ENCODE measurements around the gene SMYD3.

SMYD3 gene

DNA sequence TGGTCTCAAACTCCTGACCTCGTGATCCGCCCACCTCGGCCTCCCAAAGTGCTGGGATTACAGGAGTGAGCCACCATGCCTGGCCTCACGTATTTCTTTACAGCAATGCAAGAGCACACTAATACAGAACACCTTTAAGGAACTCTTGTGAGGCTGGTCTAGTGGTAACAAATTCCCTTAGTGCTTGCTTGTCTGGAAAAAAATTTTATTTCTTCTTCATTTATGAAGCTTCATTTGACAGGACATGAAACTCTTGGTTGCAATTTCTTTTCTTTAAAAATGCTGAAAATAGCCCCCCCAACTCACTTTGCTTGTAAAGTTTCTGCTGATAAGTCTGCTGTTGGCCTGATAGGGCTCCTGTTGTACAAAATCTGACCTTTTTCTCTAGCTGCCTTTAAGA is 248.8 kb downstream of the SMYD3 start:
- Histone ChIP-seq H3K4me2 (ENCODE audit: low read depth, low read length, poor library complexity, severe bottlenecking) (no peak overlapping the region), H2AFZ (ENCODE audit: low read length) (no peak overlapping the region), H3K36me3 (ENCODE audit: insufficient read depth, low read length) (no peaks in the 10 kb centered on the region), H3K27me3 (ENCODE audit: insufficient read depth, low read length, poor library complexity, severe bottlenecking) (no peaks in the 10 kb centered on the region), H3K4me1 (ENCODE audit: insufficient read depth, low read length, poor library complexity, severe bottlenecking) (peaks cover 12% of the 10 kb centered on the region), H3K9me2 (replicated peaks; ENCODE audit: low read depth, low read length) (no peaks in the 10 kb centered on the region), H3K9me3 (ENCODE audit: insufficient read depth, low read depth, low read length) (peaks cover 5% of the 10 kb centered on the region; the same call in 1 of the 2 replicates), H3K9ac (ENCODE audit: low read depth, low read length, poor library complexity, severe bottlenecking) (no peak overlapping the region), H4K20me1 (ENCODE audit: insufficient read depth, low read length, poor library complexity, severe bottlenecking) (no peaks in the 10 kb centered on the region), H3K4me3 (ENCODE audit: low read length, poor library complexity, severe bottlenecking) (no peak overlapping the region), H3F3A (ENCODE audit: low read depth) (no peaks in the 10 kb centered on the region), H3K79me2 (ENCODE audit: insufficient read depth, low read length) (no peaks in the 10 kb centered on the region)
- TF ChIP-seq, protein P1, sequence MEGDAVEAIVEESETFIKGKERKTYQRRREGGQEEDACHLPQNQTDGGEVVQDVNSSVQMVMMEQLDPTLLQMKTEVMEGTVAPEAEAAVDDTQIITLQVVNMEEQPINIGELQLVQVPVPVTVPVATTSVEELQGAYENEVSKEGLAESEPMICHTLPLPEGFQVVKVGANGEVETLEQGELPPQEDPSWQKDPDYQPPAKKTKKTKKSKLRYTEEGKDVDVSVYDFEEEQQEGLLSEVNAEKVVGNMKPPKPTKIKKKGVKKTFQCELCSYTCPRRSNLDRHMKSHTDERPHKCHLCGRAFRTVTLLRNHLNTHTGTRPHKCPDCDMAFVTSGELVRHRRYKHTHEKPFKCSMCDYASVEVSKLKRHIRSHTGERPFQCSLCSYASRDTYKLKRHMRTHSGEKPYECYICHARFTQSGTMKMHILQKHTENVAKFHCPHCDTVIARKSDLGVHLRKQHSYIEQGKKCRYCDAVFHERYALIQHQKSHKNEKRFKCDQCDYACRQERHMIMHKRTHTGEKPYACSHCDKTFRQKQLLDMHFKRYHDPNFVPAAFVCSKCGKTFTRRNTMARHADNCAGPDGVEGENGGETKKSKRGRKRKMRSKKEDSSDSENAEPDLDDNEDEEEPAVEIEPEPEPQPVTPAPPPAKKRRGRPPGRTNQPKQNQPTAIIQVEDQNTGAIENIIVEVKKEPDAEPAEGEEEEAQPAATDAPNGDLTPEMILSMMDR (conservative IDR thresholded peaks at IDR 0.05; ENCODE audit: low read length) = no peak
- TF ChIP-seq EZH2phosphoT487 (IDR thresholded peaks at IDR 0.05; ENCODE audit: borderline replicate concordance) = no peak

GRCh38 chr1:246255773-246256172 is 251.3 kb downstream of the SMYD3 start:
- no peaks in the 10 kb centered on the region for H3K9me2 ChIP-seq (replicated peaks; ENCODE audit: low read depth, low read length)

DNA sequence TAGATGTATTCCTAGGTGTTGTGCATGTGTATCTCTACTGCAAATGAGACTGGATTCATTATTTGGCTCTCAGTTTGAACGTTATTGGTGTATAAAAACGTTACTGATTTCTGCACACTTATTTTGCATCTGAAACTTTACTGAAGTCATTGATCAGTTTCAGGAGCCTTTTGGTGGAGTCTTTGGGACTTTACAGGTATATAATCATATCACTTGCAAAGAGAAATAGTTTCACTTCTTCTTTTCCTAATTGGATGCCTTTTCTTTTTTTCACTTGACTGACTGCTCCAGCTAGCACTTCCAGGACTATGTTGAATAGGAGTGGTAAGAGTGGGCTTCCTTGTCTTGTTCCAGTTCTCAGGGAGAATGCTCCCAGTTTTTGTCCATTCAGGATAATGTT is 252.2 kb downstream of the SMYD3 start:
- H3K4me2 ChIP-seq (ENCODE audit: low read depth, low read length, poor library complexity, severe bottlenecking) = no peak overlapping the region
- no peaks in the 10 kb centered on the region for H4K20me1 ChIP-seq (ENCODE audit: insufficient read depth, low read length, poor library complexity, severe bottlenecking)
- no peak overlapping the region for H3K9ac ChIP-seq (ENCODE audit: low read depth, low read length, poor library complexity, severe bottlenecking)
- TF ChIP-seq EZH2phosphoT487 (IDR thresholded peaks at IDR 0.05; ENCODE audit: borderline replicate concordance) = no peak
- no peaks in the 10 kb centered on the region for H3K79me2 ChIP-seq (ENCODE audit: insufficient read depth, low read length)
- no peaks in the 10 kb centered on the region for H3K4me1 ChIP-seq (ENCODE audit: insufficient read depth, low read length, poor library complexity, severe bottlenecking)
- H3K9me3 ChIP-seq (ENCODE audit: insufficient read depth, low read depth, low read length) = peaks cover 5% of the 10 kb centered on the region; the same call in 1 of the 2 replicates
- no peak overlapping the region for H2AFZ ChIP-seq (ENCODE audit: low read length)
- no peaks in the 10 kb centered on the region for H3K9me2 ChIP-seq (replicated peaks; ENCODE audit: low read depth, low read length)
- H3K27me3 ChIP-seq (ENCODE audit: insufficient read depth, low read length, poor library complexity, severe bottlenecking) = no peaks in the 10 kb centered on the region
- no peaks in the 10 kb centered on the region for H3F3A ChIP-seq (ENCODE audit: low read depth)
- H3K36me3 ChIP-seq (ENCODE audit: insufficient read depth, low read length) = no peaks in the 10 kb centered on the region
- H3K4me3 ChIP-seq (ENCODE audit: low read length, poor library complexity, severe bottlenecking) = no peak overlapping the region

More at GRCh38 chr1:246255773-246256172, 251.3 kb downstream of the SMYD3 start:
- H3K4me3 ChIP-seq (ENCODE audit: low read length, poor library complexity, severe bottlenecking) = no peak overlapping the region
- no peak overlapping the region for H3K9ac ChIP-seq (ENCODE audit: low read depth, low read length, poor library complexity, severe bottlenecking)
- H4K20me1 ChIP-seq (ENCODE audit: insufficient read depth, low read length, poor library complexity, severe bottlenecking) = no peaks in the 10 kb centered on the region
- no peaks in the 10 kb centered on the region for H3K4me1 ChIP-seq (ENCODE audit: insufficient read depth, low read length, poor library complexity, severe bottlenecking)
- H3F3A ChIP-seq (ENCODE audit: low read depth) = no peaks in the 10 kb centered on the region
- no peaks in the 10 kb centered on the region for H3K36me3 ChIP-seq (ENCODE audit: insufficient read depth, low read length)
- no peak overlapping the region for H3K4me2 ChIP-seq (ENCODE audit: low read depth, low read length, poor library complexity, severe bottlenecking)
- peaks cover 5% of the 10 kb centered on the region; the same call in 1 of the 2 replicates for H3K9me3 ChIP-seq (ENCODE audit: insufficient read depth, low read depth, low read length)
- no peaks in the 10 kb centered on the region for H3K27me3 ChIP-seq (ENCODE audit: insufficient read depth, low read length, poor library complexity, severe bottlenecking)
- no peak overlapping the region for H2AFZ ChIP-seq (ENCODE audit: low read length)
- TF ChIP-seq, protein P1 (conservative IDR thresholded peaks at IDR 0.05; ENCODE audit: low read length) = no peak
- TF ChIP-seq EZH2phosphoT487 (IDR thresholded peaks at IDR 0.05; ENCODE audit: borderline replicate concordance) = no peak
- no peaks in the 10 kb centered on the region for H3K79me2 ChIP-seq (ENCODE audit: insufficient read depth, low read length)

DNA sequence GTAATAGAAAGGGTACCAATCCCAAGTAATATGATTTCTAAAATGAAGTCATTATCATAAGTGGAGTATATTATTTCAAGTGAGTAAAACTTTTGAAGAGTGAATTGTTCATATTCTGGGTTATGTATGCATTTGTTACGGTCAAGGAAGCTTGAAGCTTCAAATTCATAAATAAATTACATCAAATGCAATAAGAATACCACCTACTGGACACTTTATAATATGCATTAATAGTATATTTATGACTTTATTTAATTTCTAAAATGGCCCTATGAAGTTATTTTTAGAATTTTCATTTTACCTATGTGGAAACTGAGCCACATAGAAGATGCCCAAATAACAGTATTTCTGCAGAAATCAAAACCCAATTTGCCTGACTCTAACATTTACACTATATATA is 260.6 kb downstream of the SMYD3 start:
- no peaks in the 10 kb centered on the region for H3K79me2 ChIP-seq (ENCODE audit: insufficient read depth, low read length)
- no peaks in the 10 kb centered on the region for H3F3A ChIP-seq (ENCODE audit: low read depth)
- H3K9me2 ChIP-seq (replicated peaks; ENCODE audit: low read depth, low read length) = no peaks in the 10 kb centered on the region

More for the DNA sequence above, 260.6 kb downstream of the SMYD3 start:
- Histone ChIP-seq H4K20me1 (ENCODE audit: insufficient read depth, low read length, poor library complexity, severe bottlenecking) (no peaks in the 10 kb centered on the region), H3K9ac (ENCODE audit: low read depth, low read length, poor library complexity, severe bottlenecking) (no peak overlapping the region), H3K36me3 (ENCODE audit: insufficient read depth, low read length) (no peaks in the 10 kb centered on the region), H3K4me1 (ENCODE audit: insufficient read depth, low read length, poor library complexity, severe bottlenecking) (no peaks in the 10 kb centered on the region), H2AFZ (ENCODE audit: low read length) (no peak overlapping the region), H3K4me3 (ENCODE audit: low read length, poor library complexity, severe bottlenecking) (no peak overlapping the region), H3K4me2 (ENCODE audit: low read depth, low read length, poor library complexity, severe bottlenecking) (no peak overlapping the region), H3K9me3 (ENCODE audit: insufficient read depth, low read depth, low read length) (no peaks in the 10 kb centered on the region), H3K27me3 (ENCODE audit: insufficient read depth, low read length, poor library complexity, severe bottlenecking) (no peaks in the 10 kb centered on the region)
- TF ChIP-seq, protein P1 (conservative IDR thresholded peaks at IDR 0.05; ENCODE audit: low read length) = peak; percentile 22; the same call in 1 of the 2 replicates
- no peak for TF ChIP-seq EZH2phosphoT487 (IDR thresholded peaks at IDR 0.05; ENCODE audit: borderline replicate concordance)

Data from Loucy (cell line).